ENCODE data around the gene CCDC92.

CCDC92 gene

DNA sequence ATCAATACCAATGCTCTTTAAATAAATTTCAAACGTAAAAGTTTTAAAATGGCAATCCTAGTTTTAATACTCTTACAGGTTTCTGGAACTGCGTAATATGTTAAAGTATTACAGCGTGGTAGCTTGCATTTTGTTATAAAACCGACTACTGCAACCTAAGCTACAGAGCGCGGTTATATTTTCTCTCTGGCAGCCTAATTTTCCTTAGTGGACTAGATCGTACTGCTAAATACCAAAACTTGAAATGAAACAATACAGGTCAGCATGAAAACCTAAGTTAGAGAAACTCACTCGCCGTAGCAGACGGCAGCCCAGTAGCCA, 1.2 kb downstream of the CCDC92 start:
- H3K9me3 Mint-ChIP-seq, result no peaks in the 10 kb centered on the region
- peak overlapping the region; percentile 76 for H3K27ac Mint-ChIP-seq
- H3K4me1 Mint-ChIP-seq, result peaks cover 26% of the 10 kb centered on the region
- peak overlapping the region; percentile 87 for H3K4me3 Mint-ChIP-seq
- ATAC-seq, result no peak
- no peaks in the 10 kb centered on the region for H3K27me3 Mint-ChIP-seq
- H3K36me3 Mint-ChIP-seq, result peaks cover 7% of the 10 kb centered on the region

DNA sequence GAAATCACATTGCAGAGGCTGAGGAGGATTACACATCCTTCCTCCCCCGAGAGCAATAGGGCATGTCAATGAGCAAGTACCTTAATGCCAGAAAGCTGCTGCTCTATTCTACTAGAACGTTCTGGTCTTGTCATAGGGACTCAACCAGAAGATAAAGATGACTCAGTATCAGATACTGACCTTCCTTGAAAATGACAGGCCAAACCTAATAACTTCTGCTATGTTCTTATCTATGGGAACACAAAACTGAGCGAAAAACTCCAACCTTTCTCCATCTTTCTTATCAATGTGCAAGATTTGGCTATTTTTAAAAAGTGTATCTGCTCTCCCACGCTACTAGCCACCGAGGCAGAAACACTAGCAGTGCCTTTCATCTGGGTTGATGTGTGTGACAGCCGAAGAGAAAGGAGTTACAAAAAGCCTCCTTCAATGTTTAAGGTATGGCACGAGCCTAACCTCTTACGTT, 5.5 kb downstream of the CCDC92 start:
- Mint-ChIP-seq H3K9me3 (no peaks in the 10 kb centered on the region), H3K27me3 (no peaks in the 10 kb centered on the region), H3K4me3 (no peak overlapping the region), H3K27ac (no peak overlapping the region), H3K36me3 (no peaks in the 10 kb centered on the region), H3K4me1 (peaks cover 7% of the 10 kb centered on the region)
- no peak for ATAC-seq

DNA sequence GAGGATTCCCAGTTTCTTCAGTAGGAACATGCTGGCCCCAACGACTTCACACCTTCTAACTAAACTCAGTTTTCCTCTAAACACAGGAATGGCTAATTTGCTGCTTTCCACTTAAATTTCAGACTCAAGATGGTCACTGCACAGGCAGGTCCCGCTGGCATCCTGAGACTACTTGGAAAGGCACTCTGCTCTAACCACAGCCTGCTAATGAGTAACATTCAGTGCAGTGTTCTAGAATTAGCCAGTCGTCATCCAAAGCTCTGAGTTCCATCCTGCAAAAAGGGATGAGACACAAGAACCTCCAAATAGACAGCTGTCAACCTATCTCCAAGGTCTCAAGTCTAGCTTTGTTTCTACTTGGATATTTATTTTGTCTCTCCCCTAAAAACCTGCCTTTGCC, 6.0 kb downstream of the CCDC92 start:
- Mint-ChIP-seq H3K4me3 (no peak overlapping the region), H3K36me3 (no peaks in the 10 kb centered on the region), H3K4me1 (peaks cover 5% of the 10 kb centered on the region), H3K27ac (no peak overlapping the region), H3K27me3 (no peaks in the 10 kb centered on the region), H3K9me3 (no peaks in the 10 kb centered on the region)
- ATAC-seq, result no peak

DNA sequence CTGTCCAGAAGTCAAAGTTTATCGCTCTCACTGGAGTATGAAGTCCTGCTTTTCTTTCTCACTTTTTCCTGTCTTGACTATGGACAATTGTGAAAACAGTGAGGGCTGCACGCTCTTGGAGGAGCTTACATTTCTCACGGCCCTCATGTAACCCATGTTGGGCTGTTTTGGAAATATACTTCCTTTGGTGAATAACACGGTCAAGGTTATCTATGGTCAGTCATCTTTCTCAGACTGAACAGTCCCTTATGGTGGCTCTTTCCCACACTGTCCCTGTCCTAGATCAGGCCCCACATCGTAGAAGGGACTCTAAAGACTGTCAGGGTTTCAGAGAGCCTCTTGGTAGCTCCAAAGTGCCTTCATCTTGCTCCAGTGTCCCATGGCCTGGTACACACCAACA, 7.2 kb downstream of the CCDC92 start:
- Mint-ChIP-seq H3K27me3 (no peaks in the 10 kb centered on the region), H3K4me3 (no peak overlapping the region), H3K36me3 (no peaks in the 10 kb centered on the region), H3K27ac (no peak overlapping the region), H3K4me1 (no peaks in the 10 kb centered on the region), H3K9me3 (no peaks in the 10 kb centered on the region)
- ATAC-seq, result no peak

DNA sequence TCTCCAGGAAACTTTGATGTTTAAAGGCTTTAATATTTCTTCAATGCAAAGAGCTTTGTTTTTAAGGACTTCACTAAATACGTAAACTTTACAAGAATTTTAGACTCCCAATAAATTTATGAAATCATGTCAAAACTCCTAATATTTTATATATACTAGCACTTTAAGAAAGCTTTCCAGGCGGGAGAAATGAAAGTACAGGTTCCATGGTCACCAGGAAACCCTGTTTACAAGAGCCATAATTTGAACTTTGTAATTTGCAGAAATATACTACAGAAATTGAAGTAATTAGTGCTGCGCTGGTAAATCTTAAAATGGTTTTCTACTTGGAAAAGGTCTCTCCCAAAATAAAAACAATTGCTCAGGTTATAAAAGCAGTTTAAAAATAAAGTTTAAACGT, 8.8 kb downstream of the CCDC92 start:
- no peaks in the 10 kb centered on the region for H3K27me3 Mint-ChIP-seq
- no peaks in the 10 kb centered on the region for H3K9me3 Mint-ChIP-seq
- no peaks in the 10 kb centered on the region for H3K4me1 Mint-ChIP-seq
- H3K36me3 Mint-ChIP-seq, result no peaks in the 10 kb centered on the region
- no peak overlapping the region for H3K27ac Mint-ChIP-seq
- no peak for ATAC-seq
- no peak overlapping the region for H3K4me3 Mint-ChIP-seq

DNA sequence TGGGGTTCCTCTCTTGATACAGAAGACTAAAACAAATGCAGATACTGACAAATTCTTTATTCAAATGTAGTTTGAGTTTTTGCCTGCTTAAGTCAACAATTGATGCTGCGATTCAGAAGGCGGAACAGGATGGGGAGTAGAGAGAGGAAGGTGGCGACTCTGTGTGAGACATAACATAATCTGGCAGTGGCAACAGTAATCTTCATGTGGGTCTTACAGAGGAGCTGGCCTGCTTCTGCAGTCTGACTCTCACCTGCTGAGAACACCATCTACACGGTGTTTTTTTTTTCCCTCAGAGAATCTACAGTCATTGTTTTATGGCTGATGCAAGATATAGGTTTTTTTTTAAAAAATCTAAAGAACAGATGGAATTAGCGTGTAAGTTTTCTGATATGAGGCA, 10.1 kb downstream of the CCDC92 start:
- no peak overlapping the region for H3K27ac Mint-ChIP-seq
- H3K27me3 Mint-ChIP-seq, result no peaks in the 10 kb centered on the region
- no peaks in the 10 kb centered on the region for H3K4me1 Mint-ChIP-seq
- no peaks in the 10 kb centered on the region for H3K9me3 Mint-ChIP-seq
- no peak overlapping the region for H3K4me3 Mint-ChIP-seq
- no peak for ATAC-seq
- H3K36me3 Mint-ChIP-seq, result no peaks in the 10 kb centered on the region

DNA sequence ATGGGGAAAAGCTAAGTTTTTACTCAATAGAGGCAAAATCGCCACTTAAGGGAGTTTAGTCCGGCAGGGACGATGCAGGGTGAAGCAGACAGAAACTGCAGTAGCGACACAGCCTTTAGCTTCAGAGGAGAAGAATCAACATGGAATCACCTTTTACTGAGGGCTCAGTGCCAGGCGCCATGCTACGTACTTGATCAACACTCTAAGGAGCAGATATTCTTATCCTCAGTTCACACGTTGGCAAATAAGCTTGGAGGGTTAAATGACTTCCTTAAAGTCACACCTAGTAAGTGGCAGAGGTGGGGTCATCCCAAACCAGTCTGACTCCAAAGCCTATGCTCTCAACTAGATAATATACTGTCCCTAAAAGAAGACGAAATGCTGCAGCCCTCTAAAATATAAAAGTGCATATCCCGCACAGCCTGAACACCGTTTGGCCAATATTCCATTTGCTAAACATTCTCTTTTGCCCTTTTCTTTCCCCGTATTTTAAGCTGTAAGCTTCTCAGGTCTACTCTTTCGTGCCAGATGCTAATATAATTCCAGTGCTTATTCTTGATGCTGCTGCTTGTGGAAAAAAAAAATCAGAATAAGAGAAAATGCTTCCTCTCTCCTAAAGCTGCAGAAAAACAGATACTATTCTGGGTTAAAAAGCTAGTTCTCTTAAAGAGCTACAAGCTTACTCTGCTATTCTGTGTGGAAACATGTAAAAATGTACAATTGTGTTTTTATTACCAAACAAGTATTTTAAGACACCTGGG, 10.9 kb downstream of the CCDC92 start:
- no peaks in the 10 kb centered on the region for H3K4me1 Mint-ChIP-seq
- H3K9me3 Mint-ChIP-seq, result no peaks in the 10 kb centered on the region
- no peak overlapping the region for H3K4me3 Mint-ChIP-seq
- no peaks in the 10 kb centered on the region for H3K27me3 Mint-ChIP-seq
- no peaks in the 10 kb centered on the region for H3K36me3 Mint-ChIP-seq
- H3K27ac Mint-ChIP-seq, result no peak overlapping the region
- no peak for ATAC-seq

DNA sequence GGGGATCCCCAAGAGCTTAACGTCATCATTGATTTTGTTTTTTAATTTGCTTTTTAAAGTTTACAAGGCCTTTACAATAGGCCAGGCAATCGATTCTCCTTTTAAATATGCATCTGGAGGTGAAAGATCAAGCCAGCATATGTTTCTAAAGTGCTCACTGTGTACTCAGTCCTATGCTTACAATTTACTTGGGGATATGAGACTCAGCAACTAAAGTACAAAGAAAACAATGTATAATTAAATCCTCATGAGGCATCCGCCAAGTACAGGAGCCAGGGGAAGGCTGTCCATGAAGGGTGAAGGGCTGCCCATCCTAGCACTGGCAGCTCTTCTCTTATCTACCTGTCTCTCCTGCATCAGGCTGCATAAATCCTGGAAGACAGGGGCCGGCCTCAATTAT, 11.8 kb downstream of the CCDC92 start:
- no peak overlapping the region for H3K4me3 Mint-ChIP-seq
- no peaks in the 10 kb centered on the region for H3K9me3 Mint-ChIP-seq
- no peak overlapping the region for H3K27ac Mint-ChIP-seq
- no peaks in the 10 kb centered on the region for H3K27me3 Mint-ChIP-seq
- no peaks in the 10 kb centered on the region for H3K4me1 Mint-ChIP-seq
- H3K36me3 Mint-ChIP-seq, result no peaks in the 10 kb centered on the region
- ATAC-seq, result no peak

DNA sequence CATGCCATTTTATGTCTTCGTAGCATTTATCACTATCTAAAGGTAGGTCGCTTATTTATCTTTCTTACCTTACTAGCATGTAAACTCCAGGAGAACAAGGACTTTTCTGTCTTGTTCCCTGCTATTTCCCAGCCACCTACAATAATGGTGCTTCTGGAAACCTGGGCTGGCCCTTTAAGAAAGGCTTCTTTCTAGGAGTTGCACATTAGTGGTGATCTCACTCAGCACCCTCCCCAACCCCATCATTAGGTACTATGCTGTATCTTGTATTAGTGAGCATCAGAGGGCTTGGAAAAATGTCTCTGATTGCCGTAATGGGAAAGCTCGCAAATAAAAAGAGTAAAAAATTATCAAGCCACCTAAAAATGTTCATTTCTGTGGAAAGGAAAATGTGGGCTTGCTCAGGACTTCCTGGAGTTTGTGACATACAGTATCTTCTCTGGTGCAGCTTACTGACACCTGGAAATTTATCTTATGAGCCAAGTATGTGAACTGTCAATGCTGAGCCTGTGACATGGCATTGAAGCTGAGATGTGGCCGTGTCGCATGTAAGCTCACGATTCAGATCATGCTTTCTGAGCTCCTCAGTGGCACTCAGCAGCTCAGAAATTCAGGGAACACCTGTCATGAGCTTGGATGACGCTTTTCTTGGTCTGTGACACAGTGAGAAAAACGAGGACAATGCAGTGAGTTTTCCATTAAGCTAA, 12.4 kb downstream of the CCDC92 start:
- no peak overlapping the region for H3K4me3 Mint-ChIP-seq
- no peaks in the 10 kb centered on the region for H3K27me3 Mint-ChIP-seq
- H3K27ac Mint-ChIP-seq, result no peak overlapping the region
- no peaks in the 10 kb centered on the region for H3K36me3 Mint-ChIP-seq
- H3K9me3 Mint-ChIP-seq, result no peaks in the 10 kb centered on the region
- H3K4me1 Mint-ChIP-seq, result no peaks in the 10 kb centered on the region
- no peak for ATAC-seq

DNA sequence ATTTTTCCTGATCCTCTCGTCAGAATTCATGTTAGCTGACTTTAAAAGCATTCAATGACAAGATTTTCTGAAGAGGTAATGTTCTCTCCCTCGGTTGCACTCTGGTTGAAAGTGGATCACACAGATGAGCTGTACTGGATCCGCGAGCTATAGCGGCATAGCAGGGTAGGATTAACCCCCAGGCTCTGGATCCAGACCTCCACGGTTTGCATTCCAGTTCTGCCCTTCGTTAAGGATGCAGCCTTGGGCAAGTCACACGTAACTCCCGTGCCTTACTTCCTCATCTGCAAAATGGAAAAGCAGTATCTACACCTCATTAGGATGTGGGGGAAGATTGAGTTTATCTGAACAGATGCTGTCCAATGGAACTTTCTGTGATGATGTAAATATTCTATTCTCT, 13.8 kb downstream of the CCDC92 start:
- H3K9me3 Mint-ChIP-seq, result no peaks in the 10 kb centered on the region
- H3K27ac Mint-ChIP-seq, result no peak overlapping the region
- H3K4me3 Mint-ChIP-seq, result no peak overlapping the region
- no peaks in the 10 kb centered on the region for H3K36me3 Mint-ChIP-seq
- ATAC-seq, result no peak
- no peaks in the 10 kb centered on the region for H3K27me3 Mint-ChIP-seq
- no peaks in the 10 kb centered on the region for H3K4me1 Mint-ChIP-seq

DNA sequence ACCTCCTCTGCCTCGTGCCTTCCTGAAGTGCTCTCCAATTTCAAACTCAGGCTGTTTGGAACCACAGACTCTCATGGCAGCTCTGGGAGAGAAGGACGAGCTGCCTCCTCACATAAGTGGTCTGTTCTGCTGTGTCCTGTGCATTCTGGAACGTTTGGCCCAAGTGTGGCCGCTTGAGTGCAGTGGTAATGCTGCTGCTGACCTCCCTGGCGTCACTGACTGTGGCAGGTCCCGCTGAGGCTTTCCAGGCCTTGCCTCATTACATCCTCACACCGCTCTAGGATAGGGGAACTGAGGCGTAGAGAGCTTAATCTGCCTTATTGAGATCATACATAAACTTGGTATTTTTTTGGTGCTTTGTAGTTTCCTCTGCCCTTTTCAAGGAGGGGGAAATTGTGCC, 14.2 kb downstream of the CCDC92 start:
- no peak for ATAC-seq
- no peak overlapping the region for H3K27ac Mint-ChIP-seq
- H3K4me1 Mint-ChIP-seq, result no peaks in the 10 kb centered on the region
- no peaks in the 10 kb centered on the region for H3K27me3 Mint-ChIP-seq
- H3K36me3 Mint-ChIP-seq, result no peaks in the 10 kb centered on the region
- H3K9me3 Mint-ChIP-seq, result no peaks in the 10 kb centered on the region
- no peak overlapping the region for H3K4me3 Mint-ChIP-seq

DNA sequence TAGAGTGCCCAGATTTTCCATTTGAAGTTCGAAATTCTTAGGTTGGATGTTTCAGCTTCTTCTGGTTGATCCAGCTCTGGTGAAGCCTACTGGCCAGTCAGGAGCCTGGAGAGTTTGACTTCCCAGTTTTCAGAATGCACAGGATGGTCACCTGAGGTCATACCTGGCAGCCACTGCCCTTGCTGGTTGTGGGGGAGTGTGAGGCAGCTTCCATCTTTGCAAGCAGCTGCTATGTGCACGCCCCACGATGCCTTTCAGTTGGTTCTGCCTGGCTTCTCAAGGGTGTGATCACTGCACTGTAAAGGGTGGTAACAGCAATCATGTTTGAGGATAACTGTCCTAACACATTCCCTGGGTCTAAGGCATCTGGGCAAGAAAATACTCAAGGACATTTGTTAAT, 15.4 kb downstream of the CCDC92 start:
- H3K4me1 Mint-ChIP-seq, result no peaks in the 10 kb centered on the region
- no peak overlapping the region for H3K27ac Mint-ChIP-seq
- no peaks in the 10 kb centered on the region for H3K36me3 Mint-ChIP-seq
- H3K4me3 Mint-ChIP-seq, result no peak overlapping the region
- no peaks in the 10 kb centered on the region for H3K9me3 Mint-ChIP-seq
- H3K27me3 Mint-ChIP-seq, result no peaks in the 10 kb centered on the region
- no peak for ATAC-seq

DNA sequence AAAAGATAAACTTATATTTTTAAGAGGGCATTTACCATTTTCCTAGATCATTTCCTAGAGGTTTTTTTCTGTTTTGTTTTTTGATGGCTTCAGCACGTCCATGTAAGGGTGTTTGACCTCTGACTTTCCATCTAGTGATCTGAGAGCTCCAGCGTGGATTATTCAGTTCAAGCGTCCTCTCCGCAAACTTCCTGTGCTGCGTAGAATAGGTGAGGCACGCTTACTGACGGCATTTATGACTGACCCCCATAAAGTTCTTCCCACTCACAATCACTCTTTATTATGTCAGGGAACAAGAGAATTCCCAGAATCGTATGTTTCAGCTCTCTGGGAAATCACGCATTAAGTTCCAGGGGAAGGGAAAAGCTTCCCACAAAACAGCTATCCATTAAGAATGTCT, 16.4 kb downstream of the CCDC92 start:
- no peak for ATAC-seq
- no peak overlapping the region for H3K4me3 Mint-ChIP-seq
- no peaks in the 10 kb centered on the region for H3K36me3 Mint-ChIP-seq
- H3K9me3 Mint-ChIP-seq, result no peaks in the 10 kb centered on the region
- no peaks in the 10 kb centered on the region for H3K27me3 Mint-ChIP-seq
- no peak overlapping the region for H3K27ac Mint-ChIP-seq
- no peaks in the 10 kb centered on the region for H3K4me1 Mint-ChIP-seq

DNA sequence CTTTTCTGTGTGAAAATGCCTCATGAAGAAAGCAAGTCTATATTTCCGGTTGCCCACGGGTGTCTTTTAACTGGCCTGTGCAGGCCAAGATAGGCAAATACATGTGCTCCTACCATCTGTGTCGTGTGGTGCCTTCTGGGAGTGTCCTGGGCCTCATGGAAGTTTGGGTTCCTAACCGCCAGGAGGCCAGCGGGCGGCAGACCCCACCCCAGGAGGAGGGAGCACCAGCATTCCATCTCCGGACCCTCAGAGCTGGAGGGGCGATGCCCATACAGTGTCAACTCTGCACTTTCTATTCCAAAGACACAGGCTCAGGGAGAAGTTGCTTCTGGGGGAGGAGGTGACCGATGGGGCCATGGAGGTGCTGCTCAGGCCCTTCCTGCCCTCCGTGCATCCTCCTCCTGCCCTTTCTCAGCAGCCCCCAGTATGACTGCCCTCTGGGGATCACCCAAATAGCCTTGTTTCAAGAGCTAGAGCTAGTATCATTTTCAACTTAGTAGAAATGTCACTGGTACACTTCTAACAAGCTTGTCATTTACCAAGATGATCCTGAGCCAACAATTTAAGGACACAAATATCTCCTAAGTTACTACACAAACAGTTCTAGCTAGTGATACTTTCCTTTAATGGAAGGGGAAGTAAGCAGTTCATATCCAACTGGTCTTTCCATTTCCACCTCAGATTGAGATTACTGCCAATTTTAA, 17.8 kb downstream of the CCDC92 start:
- H3K27ac Mint-ChIP-seq, result no peak overlapping the region
- no peaks in the 10 kb centered on the region for H3K27me3 Mint-ChIP-seq
- H3K4me3 Mint-ChIP-seq, result no peak overlapping the region
- H3K4me1 Mint-ChIP-seq, result no peaks in the 10 kb centered on the region
- no peak for ATAC-seq
- H3K9me3 Mint-ChIP-seq, result no peaks in the 10 kb centered on the region
- H3K36me3 Mint-ChIP-seq, result no peaks in the 10 kb centered on the region

DNA sequence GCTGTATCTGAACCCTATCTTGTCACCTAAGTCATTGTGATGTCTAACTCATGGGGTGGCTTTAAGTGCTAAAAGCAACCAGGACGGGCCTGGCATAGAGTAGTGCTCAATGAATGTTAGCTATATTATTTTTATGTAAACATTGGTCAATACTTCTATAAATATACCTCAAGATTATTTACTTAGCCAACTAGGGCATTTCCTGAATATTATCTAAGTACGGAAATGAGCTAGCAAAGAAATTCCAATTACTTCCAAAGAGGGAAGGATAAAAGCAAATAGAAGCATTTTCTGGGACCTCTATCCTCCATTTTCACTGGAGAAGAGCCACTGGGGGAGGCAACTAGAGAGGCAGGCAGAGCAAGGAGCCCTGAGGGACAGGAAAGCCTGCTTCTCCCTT, 20.6 kb downstream of the CCDC92 start:
- ATAC-seq, result no peak
- H3K36me3 Mint-ChIP-seq, result no peaks in the 10 kb centered on the region
- H3K27ac Mint-ChIP-seq, result no peak overlapping the region
- no peaks in the 10 kb centered on the region for H3K4me1 Mint-ChIP-seq
- no peaks in the 10 kb centered on the region for H3K27me3 Mint-ChIP-seq
- H3K9me3 Mint-ChIP-seq, result no peaks in the 10 kb centered on the region
- H3K4me3 Mint-ChIP-seq, result no peak overlapping the region

DNA sequence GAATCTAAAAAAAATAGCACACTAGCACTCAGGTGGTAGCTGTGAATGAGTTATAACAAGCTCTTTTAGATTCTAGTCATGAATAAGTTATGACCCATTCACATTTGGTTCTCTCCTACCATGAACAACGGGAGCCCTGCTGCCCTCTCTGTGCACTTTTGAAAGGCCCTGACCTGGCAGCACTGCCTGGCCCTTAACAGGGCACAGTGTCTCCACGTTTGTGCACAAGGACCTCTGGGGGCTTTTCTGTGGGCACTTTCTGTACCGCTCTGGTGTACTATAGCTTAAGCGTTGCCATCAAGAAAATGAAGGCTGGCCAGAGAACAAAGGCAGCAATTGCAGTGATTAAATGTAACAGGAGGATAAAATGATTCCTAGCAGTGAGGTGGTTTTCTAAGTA, 21.2 kb downstream of the CCDC92 start:
- H3K4me3 Mint-ChIP-seq, result no peak overlapping the region
- no peak overlapping the region for H3K27ac Mint-ChIP-seq
- ATAC-seq, result no peak
- peaks cover 1% of the 10 kb centered on the region for H3K36me3 Mint-ChIP-seq
- H3K4me1 Mint-ChIP-seq, result no peaks in the 10 kb centered on the region
- H3K27me3 Mint-ChIP-seq, result no peaks in the 10 kb centered on the region
- H3K9me3 Mint-ChIP-seq, result no peaks in the 10 kb centered on the region

All from stimulated activated memory B cell treated with anti-CD40 and anti-IgM and Interleukin-4, amounts not matched to agents 10 μg/mL and 1 μg/mL and 100 μg/mL, for 72 hours (primary cell).